Measurements from ENCODE around the gene ATP6V0A1.

ATP6V0A1 gene

GRCh38 chr17:42521036-42521435 is 62.4 kb downstream of the ATP6V0A1 start:
- Histone ChIP-seq H3K9me3 (ENCODE audit: control extremely low read depth in 1 of 5, control insufficient read depth in 4 of 5, insufficient read depth in 2 of 5, low read depth in 1 of 5, low read length in 4 of 5) (no peaks in the 10 kb centered on the region), H3K36me3 (ENCODE audit: control insufficient read depth in 4 of 4, insufficient read depth in 4 of 4, low read length in 3 of 4) (peaks cover 0 to 20% (median 8%) of the 10 kb centered on the region in 4 experiments), H3K27ac (ENCODE audit: insufficient read depth in 1 of 2, low read depth in 1 of 2, low read length in 2 of 2, poor library complexity in 1 of 2, severe bottlenecking in 2 of 2) (no peak overlapping the region), H3K27me3 (replicated peaks in 2 of 5; ENCODE audit: control insufficient read depth in 4 of 5, insufficient read depth in 5 of 5, low read length in 4 of 5) (no peaks in the 10 kb centered on the region), H3K4me1 (ENCODE audit: control extremely low read depth in 1 of 4, control insufficient read depth in 4 of 4, insufficient read depth in 4 of 4, low read length in 3 of 4) (peaks cover 22 to 67% (median 58%) of the 10 kb centered on the region in 4 experiments), H3K4me3 (ENCODE audit: control insufficient read depth in 1 of 7, extremely low read depth in 1 of 7, insufficient read depth in 4 of 7, low read depth in 2 of 7, low read length in 6 of 7) (no peak overlapping the region)
- DNase-seq: no peak
- WGBS (ENCODE audit: insufficient coverage): 67% methylated on average over 6 of the region's 8 CpGs
- ChIA-PET CTCF (interaction anchor here (0.5 to 5.8 kb wide), 12 partner anchors 8 to 524 kb away, joined by 3 to 47 read pairs (median 10); no protein-coding TSS in a partner anchor), POLR2A (interaction anchor here (0.7 to 0.9 kb wide), 2 partner anchors 9 to 132 kb away, joined by 3 read pairs; partner anchors contain the start of gene STAT3)

- CTCF ChIA-PET: interaction anchor here (1.0 to 5.8 kb wide), 7 partner anchors 7 to 119 kb away, joined by 3 to 47 read pairs (median 23); no protein-coding TSS in a partner anchor
These were observed 63.1 kb downstream of the ATP6V0A1 start for GRCh38 chr17:42521666-42522262.

GRCh38 chr17:42522263-42522790 is 63.6 kb downstream of the ATP6V0A1 start:
- WGBS (ENCODE audit: insufficient coverage): 90% methylated on average over 9 of the region's 9 CpGs
- no peak for DNase-seq
- Histone ChIP-seq H3K4me3 (ENCODE audit: control insufficient read depth in 1 of 7, extremely low read depth in 1 of 7, insufficient read depth in 4 of 7, low read depth in 2 of 7, low read length in 6 of 7) (no peak overlapping the region), H3K36me3 (ENCODE audit: control insufficient read depth in 4 of 4, insufficient read depth in 4 of 4, low read length in 3 of 4) (peaks cover 0 to 20% (median 8%) of the 10 kb centered on the region in 4 experiments), H3K4me1 (ENCODE audit: control extremely low read depth in 1 of 4, control insufficient read depth in 4 of 4, insufficient read depth in 4 of 4, low read length in 3 of 4) (peaks cover 14 to 62% (median 49%) of the 10 kb centered on the region in 4 experiments), H3K27me3 (replicated peaks in 2 of 5; ENCODE audit: control insufficient read depth in 4 of 5, insufficient read depth in 5 of 5, low read length in 4 of 5) (no peaks in the 10 kb centered on the region), H3K9me3 (ENCODE audit: control extremely low read depth in 1 of 5, control insufficient read depth in 4 of 5, insufficient read depth in 2 of 5, low read depth in 1 of 5, low read length in 4 of 5) (no peaks in the 10 kb centered on the region), H3K27ac (ENCODE audit: insufficient read depth in 1 of 2, low read depth in 1 of 2, low read length in 2 of 2, poor library complexity in 1 of 2, severe bottlenecking in 2 of 2) (no peak overlapping the region)
- ChIA-PET CTCF (interaction anchor here (1.6 kb wide), 1 partner anchor 120 kb away, joined by 6 read pairs; no protein-coding TSS in a partner anchor), POLR2A (no interaction called here)

More at GRCh38 chr17:42521666-42522262, 63.1 kb downstream of the ATP6V0A1 start:
- Histone ChIP-seq H3K36me3 (ENCODE audit: control insufficient read depth in 4 of 4, insufficient read depth in 4 of 4, low read length in 3 of 4) (peaks cover 0 to 20% (median 8%) of the 10 kb centered on the region in 4 experiments), H3K9me3 (ENCODE audit: control extremely low read depth in 1 of 5, control insufficient read depth in 4 of 5, insufficient read depth in 2 of 5, low read depth in 1 of 5, low read length in 4 of 5) (no peaks in the 10 kb centered on the region), H3K4me3 (ENCODE audit: control insufficient read depth in 1 of 7, extremely low read depth in 1 of 7, insufficient read depth in 4 of 7, low read depth in 2 of 7, low read length in 6 of 7) (no peak overlapping the region), H3K27me3 (replicated peaks in 2 of 5; ENCODE audit: control insufficient read depth in 4 of 5, insufficient read depth in 5 of 5, low read length in 4 of 5) (no peaks in the 10 kb centered on the region), H3K27ac (ENCODE audit: insufficient read depth in 1 of 2, low read depth in 1 of 2, low read length in 2 of 2, poor library complexity in 1 of 2, severe bottlenecking in 2 of 2) (no peak overlapping the region), H3K4me1 (ENCODE audit: control extremely low read depth in 1 of 4, control insufficient read depth in 4 of 4, insufficient read depth in 4 of 4, low read length in 3 of 4) (peaks cover 17 to 63% (median 52%) of the 10 kb centered on the region in 4 experiments)
- DNase-seq: no peak
- 72% methylated on average over 6 of the region's 11 CpGs for WGBS (ENCODE audit: insufficient coverage)
- POLR2A ChIA-PET: no interaction called here

- DNase-seq: no peak
- Histone ChIP-seq H3K4me3 (ENCODE audit: control insufficient read depth in 1 of 7, extremely low read depth in 1 of 7, insufficient read depth in 4 of 7, low read depth in 2 of 7, low read length in 6 of 7) (no peak overlapping the region), H3K27ac (ENCODE audit: insufficient read depth in 1 of 2, low read depth in 1 of 2, low read length in 2 of 2, poor library complexity in 1 of 2, severe bottlenecking in 2 of 2) (no peak overlapping the region), H3K36me3 (ENCODE audit: control insufficient read depth in 4 of 4, insufficient read depth in 4 of 4, low read length in 3 of 4) (peaks cover 0 to 20% (median 8%) of the 10 kb centered on the region in 4 experiments), H3K9me3 (ENCODE audit: control extremely low read depth in 1 of 5, control insufficient read depth in 4 of 5, insufficient read depth in 2 of 5, low read depth in 1 of 5, low read length in 4 of 5) (no peaks in the 10 kb centered on the region), H3K27me3 (replicated peaks in 2 of 5; ENCODE audit: control insufficient read depth in 4 of 5, insufficient read depth in 5 of 5, low read length in 4 of 5) (no peaks in the 10 kb centered on the region), H3K4me1 (ENCODE audit: control extremely low read depth in 1 of 4, control insufficient read depth in 4 of 4, insufficient read depth in 4 of 4, low read length in 3 of 4) (peaks cover 12 to 60% (median 46%) of the 10 kb centered on the region in 4 experiments)
- ChIA-PET POLR2A (no interaction called here), CTCF (interaction anchor here (1.6 kb wide), 1 partner anchor 120 kb away, joined by 6 read pairs; no protein-coding TSS in a partner anchor)
- WGBS (ENCODE audit: insufficient coverage): 97% methylated on average over 6 of the region's 8 CpGs
These were observed 64.2 kb downstream of the ATP6V0A1 start for GRCh38 chr17:42522798-42523278.

- CTCF ChIA-PET: interaction anchor here (1.0 to 3.5 kb wide), 2 partner anchors 118 to 204 kb away, joined by 3 to 23 read pairs; no protein-coding TSS in a partner anchor
- peaks cover 0 to 54% (median 38%) of the 10 kb centered on the region in 4 experiments for H3K4me1 ChIP-seq (ENCODE audit: control extremely low read depth in 1 of 4, control insufficient read depth in 4 of 4, insufficient read depth in 4 of 4, low read length in 3 of 4)
- no peak overlapping the region for H3K4me3 ChIP-seq (ENCODE audit: control insufficient read depth in 1 of 7, extremely low read depth in 1 of 7, insufficient read depth in 4 of 7, low read depth in 2 of 7, low read length in 6 of 7)
- 100% methylated on average over 1 of the region's 2 CpGs for WGBS (ENCODE audit: insufficient coverage)
- DNase-seq: no peak
- POLR2A ChIA-PET: interaction anchor here (0.8 kb wide), 1 partner anchor 103 kb away, joined by 3 read pairs; the partner anchor contains the start of gene CAVIN1
- no peak overlapping the region for H3K27ac ChIP-seq (ENCODE audit: insufficient read depth in 1 of 2, low read depth in 1 of 2, low read length in 2 of 2, poor library complexity in 1 of 2, severe bottlenecking in 2 of 2)
- no peaks in the 10 kb centered on the region for H3K27me3 ChIP-seq (replicated peaks in 2 of 5; ENCODE audit: control insufficient read depth in 4 of 5, insufficient read depth in 5 of 5, low read length in 4 of 5)
- peaks cover 0 to 20% (median 8%) of the 10 kb centered on the region in 4 experiments for H3K36me3 ChIP-seq (ENCODE audit: control insufficient read depth in 4 of 4, insufficient read depth in 4 of 4, low read length in 3 of 4)
- no peaks in the 10 kb centered on the region for H3K9me3 ChIP-seq (ENCODE audit: control extremely low read depth in 1 of 5, control insufficient read depth in 4 of 5, insufficient read depth in 2 of 5, low read depth in 1 of 5, low read length in 4 of 5)
These were observed 66.5 kb downstream of the ATP6V0A1 start for GRCh38 chr17:42525221-42525620.

- Histone ChIP-seq H3K27ac (ENCODE audit: insufficient read depth in 1 of 2, low read depth in 1 of 2, low read length in 2 of 2, poor library complexity in 1 of 2, severe bottlenecking in 2 of 2) (no peak overlapping the region), H3K27me3 (replicated peaks in 2 of 5; ENCODE audit: control insufficient read depth in 4 of 5, insufficient read depth in 5 of 5, low read length in 4 of 5) (no peaks in the 10 kb centered on the region), H3K9me3 (ENCODE audit: control extremely low read depth in 1 of 5, control insufficient read depth in 4 of 5, insufficient read depth in 2 of 5, low read depth in 1 of 5, low read length in 4 of 5) (no peaks in the 10 kb centered on the region), H3K36me3 (ENCODE audit: control insufficient read depth in 4 of 4, insufficient read depth in 4 of 4, low read length in 3 of 4) (peaks cover 0 to 19% (median 8%) of the 10 kb centered on the region in 4 experiments), H3K4me3 (ENCODE audit: control insufficient read depth in 1 of 7, extremely low read depth in 1 of 7, insufficient read depth in 4 of 7, low read depth in 2 of 7, low read length in 6 of 7) (no peak overlapping the region), H3K4me1 (ENCODE audit: control extremely low read depth in 1 of 4, control insufficient read depth in 4 of 4, insufficient read depth in 4 of 4, low read length in 3 of 4) (peaks cover 0 to 54% (median 38%) of the 10 kb centered on the region in 4 experiments)
- ChIA-PET POLR2A (no interaction called here), CTCF (interaction anchor here (3.5 kb wide), 1 partner anchor 205 kb away, joined by 23 read pairs; no protein-coding TSS in a partner anchor)
- DNase-seq: no peak
- no CpG with 5 or more reads among the region's 6 CpGs for WGBS (ENCODE audit: insufficient coverage)
These were observed 67.4 kb downstream of the ATP6V0A1 start for GRCh38 chr17:42526031-42526444.

All from common myeloid progenitor, CD34-positive (primary cell).